HepG2 (cell line): ENCODE measurements around the gene ADI1. TPM values are rescaled to one million over a fixed set of nuclear protein-coding genes. Genes with fewer than 3 reads are reported as not detected.

Experiments
- ATAC-seq: fragments of 200-7000 bp; cut with Tn5 transposase; 3 replicates; pipeline ENCODE4 v1.9.1; 2020; ENCODE audit warnings: mild to moderate bottlenecking, moderate library complexity
- BruUV-seq: library from RNA; stranded (reverse); fragments of 400-500 nt; replicated peaks from 2 replicates; lab custom pipeline; 2021; lab: Mats Ljungman, UMichigan
- CTCF ChIA-PET: fragments of 300-600 bp; formaldehyde crosslinking; extraction: SDS; loops from one replicate; lab custom pipeline; 2021; ENCODE audit warnings: low total read pairs, inconsistent platforms, low intra/inter-chr PET ratio; lab: Yijun Ruan, JAX
- POLR2A ChIA-PET: fragments of 350-600 bp; sonication (Branson Sonifier 250); formaldehyde crosslinking; loops from one replicate; lab custom pipeline; 2020; ENCODE audit warnings: antibody characterized with exemption, inconsistent platforms; lab: Yijun Ruan, JAX
- DNase-seq: peaks from one replicate; pipeline ENCODE4 v3.0.0-alpha.2; 2015; ENCODE audit warnings: low spot score
- FAIRE-seq: peaks from 3 replicates; lab custom pipeline; 2011; peaks lifted over from hg19 to GRCh38; lab: Jason Lieb, UNC
- H2AFZ ChIP-seq: one replicate; pipeline ENCODE4 v1.6.1; 2011; ENCODE audit warnings: low read length, inconsistent platforms
- H3K27ac ChIP-seq: fragments of 300-600 bp; 3 replicates; pipeline ENCODE4 v1.8.0; 2011; ENCODE audit warnings: mixed run types, mild to moderate bottlenecking, mixed read lengths, low read length, inconsistent platforms; ENCODE audit not compliant: insufficient read depth; ENCODE audit errors: extremely low read length
- H3K27me3 ChIP-seq, 2 experiments: fragments of 200-600 bp in 1 of 2; 2 replicates in 1 of 2; 3 replicates in 1 of 2; pipeline versions ENCODE4 v1.6.0 to v1.8.0; 2011; ENCODE audit warnings: low read length in 2 of 2, mild to moderate bottlenecking in 2 of 2, moderate library complexity in 2 of 2, inconsistent platforms in 1 of 2; ENCODE audit not compliant: insufficient read depth in 2 of 2, control insufficient read depth in 1 of 2
- H3K36me3 ChIP-seq, 2 experiments: fragments of 200-600 bp in 1 of 2; replicated peaks in 1 of 2; 2 replicates in 1 of 2; 3 replicates in 1 of 2; pipeline versions ENCODE4 v1.5.1 to v1.8.0; 2011; ENCODE audit warnings: low read length in 2 of 2, inconsistent platforms in 1 of 2; ENCODE audit not compliant: insufficient read depth in 2 of 2, control insufficient read depth in 1 of 2
- H3K4me1 ChIP-seq: 2 replicates; pipeline ENCODE4 v1.5.1; 2012; ENCODE audit warnings: low read length, inconsistent platforms; ENCODE audit not compliant: insufficient read depth
- H3K4me2 ChIP-seq: 2 replicates; pipeline ENCODE4 v1.6.0; 2011; ENCODE audit warnings: low read depth, low read length, inconsistent platforms
- H3K4me3 ChIP-seq, 3 experiments: fragments of 200-600 bp in 1 of 3; sonication (generic), shearing (Covaris generic) in 1 of 3; replicated peaks in 1 of 3; 2 replicates each; pipeline ENCODE4 v1.5.1; 2011 to 2016; ENCODE audit warnings: low read length in 3 of 3, inconsistent platforms in 2 of 3, low read depth in 2 of 3, mild to moderate bottlenecking in 2 of 3, control low read depth in 1 of 3, mixed read lengths in 1 of 3; ENCODE audit not compliant: insufficient read depth in 1 of 3
- H3K79me2 ChIP-seq: one replicate; pipeline ENCODE4 v1.6.1; 2011; ENCODE audit warnings: low read length, inconsistent platforms; ENCODE audit not compliant: insufficient read depth
- H3K9ac ChIP-seq: 2 replicates; pipeline ENCODE4 v1.6.0; 2011; ENCODE audit warnings: mild to moderate bottlenecking, low read depth, low read length, inconsistent platforms; ENCODE audit not compliant: insufficient read depth
- H3K9me3 ChIP-seq: 2 replicates; pipeline ENCODE4 v1.5.1; 2012; ENCODE audit warnings: mild to moderate bottlenecking, low read length
- H4K20me1 ChIP-seq: 2 replicates; pipeline ENCODE4 v1.6.0; 2011; ENCODE audit warnings: inconsistent platforms, mild to moderate bottlenecking, low read length, moderate library complexity; ENCODE audit not compliant: insufficient read depth
- ATF7-NPFF ChIP-seq: sonication (generic); formaldehyde crosslinking; IDR thresholded peaks from 2 replicates; pipeline ENCODE4 v1.8.1; 2023; ENCODE audit warnings: mild to moderate bottlenecking, low read depth, missing genetic modification reagents, moderate library complexity
- KDM1A ChIP-seq: IDR thresholded peaks from 2 replicates; pipeline ENCODE4 v1.6.1; 2016; ENCODE audit warnings: missing compliant biosample characterization
- MAZ ChIP-seq, 2 experiments: sonication (generic) in 1 of 2; formaldehyde crosslinking in 1 of 2; IDR thresholded peaks; 2 replicates each; pipeline versions ENCODE4 v1.5.0 to v1.6.1; 2012 to 2020; ENCODE audit warnings: low read depth in 2 of 2, mild to moderate bottlenecking in 2 of 2, borderline replicate concordance in 1 of 2, improper control_type of control experiment in 1 of 2, low read length in 1 of 2, missing genetic modification reagents in 1 of 2, moderate library complexity in 1 of 2
- PRMT3 ChIP-seq: sonication (generic); formaldehyde crosslinking; IDR thresholded peaks from 2 replicates; pipeline ENCODE4 v1.8.1; 2022; ENCODE audit warnings: low read depth, mild to moderate bottlenecking, moderate library complexity, missing genetic modification reagents, borderline replicate concordance
- RFX3 ChIP-seq: IDR thresholded peaks from 2 replicates; pipeline ENCODE4 v1.6.1; 2016; ENCODE audit warnings: missing biosample characterization, missing genetic modification reagents
- RXRB ChIP-seq: IDR thresholded peaks from 2 replicates; pipeline ENCODE4 v1.6.1; 2016; ENCODE audit warnings: borderline replicate concordance, missing genetic modification reagents, missing compliant biosample characterization
- SAFB2 ChIP-seq: sonication (generic); formaldehyde crosslinking; IDR thresholded peaks from 2 replicates; pipeline ENCODE4 v1.5.1; 2020; ENCODE audit warnings: missing genetic modification reagents, low read depth, mild to moderate bottlenecking, borderline replicate concordance
- SNAPC2 ChIP-seq: sonication (generic); formaldehyde crosslinking; IDR thresholded peaks from 2 replicates; pipeline ENCODE4 v1.8.1; 2022; ENCODE audit warnings: mild to moderate bottlenecking, missing genetic modification reagents
- ZEB1 ChIP-seq: IDR thresholded peaks from 2 replicates; pipeline ENCODE4 v1.6.1; 2012; ENCODE audit warnings: mild to moderate bottlenecking, low read depth, inconsistent platforms; ENCODE audit not compliant: insufficient replicate concordance
- ZNF607 ChIP-seq: sonication (generic); formaldehyde crosslinking; IDR thresholded peaks from 2 replicates; pipeline ENCODE4 v1.5.1; 2020; ENCODE audit warnings: missing genetic modification reagents, mild to moderate bottlenecking, borderline replicate concordance
- ZXDC ChIP-seq: sonication (generic); formaldehyde crosslinking; IDR thresholded peaks from 2 replicates; pipeline ENCODE4 v1.5.0; 2020; ENCODE audit warnings: mild to moderate bottlenecking, missing genetic modification reagents
- WGBS: methylation state at CpG from one replicate; pipeline ENCODE4 v1.1.6; 2017; ENCODE audit warnings: low lambda C conversion rate; 5-methylcytosine and 5-hydroxymethylcytosine counted together
- in situ Hi-C: cut with HindIII; loops from 2 replicates; pipeline ENCODE4 v1.10.0; 2017; ENCODE audit warnings: low pct_unique_long_range_greater_than_20kb; ENCODE audit not compliant: extremely low pct_ligation_motif_present
- intact Hi-C: fragments of 100-400 bp; cut with micrococcal nuclease; formaldehyde crosslinking; loops from one replicate; pipeline ENCODE4 v1.10.0; 2022; ENCODE audit not compliant: unreplicated experiment
- polyA plus RNA-seq, 8 experiments: library from polyadenylated mRNA; depleted of rRNA in 3 of 8; stranded (reverse) in 7 of 8; unstranded in 1 of 8; fragments of >200 nt; fragmentation: Illumina TruSeq in 4 of 8; extraction: Trizol in 4 of 8; gene quantifications; 2 replicates each; pipeline versions ENCODE4 v1.2.1 to v1.2.3, GENCODE V29; 2011 to 2016; ENCODE audit warnings: low read depth in 4 of 8, missing spikeins in 1 of 8, mixed read lengths in 1 of 8; ENCODE audit not compliant: insufficient read depth in 1 of 8
- total RNA-seq, 5 experiments: library from RNA; depleted of rRNA; stranded (reverse); fragments of >200 nt; fragmentation: Illumina TruSeq; extraction: Trizol; gene quantifications; 2 replicates each; pipeline ENCODE4 v1.2.3, GENCODE V29; 2016; ENCODE audit warnings: low read depth in 1 of 5
- TF ChIP-seq, protein P1 (sequence below): sonication (generic); formaldehyde crosslinking; IDR thresholded peaks from 2 replicates; pipeline ENCODE4 v1.4.0; 2020; ENCODE audit warnings: missing genetic modification reagents
- TF ChIP-seq, protein P2 (sequence below), 2 experiments: sonication (generic) in 1 of 2; formaldehyde crosslinking in 1 of 2; IDR thresholded peaks; 2 replicates each; pipeline versions ENCODE4 v1.5.1 to v1.6.1; 2011 to 2020; ENCODE audit warnings: borderline replicate concordance in 1 of 2, low read depth in 1 of 2, low read length in 1 of 2, mild to moderate bottlenecking in 1 of 2, missing genetic modification reagents in 1 of 2, moderate library complexity in 1 of 2
- TF ChIP-seq, protein P3 (sequence below): sonication (generic); formaldehyde crosslinking; IDR thresholded peaks from 2 replicates; pipeline ENCODE4 v1.5.0; 2020; ENCODE audit warnings: mild to moderate bottlenecking, missing genetic modification reagents

The ADI1 gene
- total and polyA plus RNA-seq, 2 of the 13 experiments (the other 11 are each of a cell fraction or from before 2014, with no cell fraction given): 28.7 to 123 TPM

- intact Hi-C loops: loop anchor here (1.0 to 5.0 kb wide), 2 partner anchors 13 to 146 kb away; partner anchors contain the start of genes EIPR1 and TRAPPC12
- POLR2A ChIA-PET: interaction anchor here (0.7 to 3.3 kb wide), 8 partner anchors 13 to 146 kb away, joined by 3 to 50 read pairs (median 4); partner anchors contain the start of genes EIPR1 and RNASEH1
- 1% methylated on average over 4 of the region's 4 CpGs for WGBS
- H3K9ac ChIP-seq: peak overlapping the region; percentile 42
- peaks cover 59% of the 10 kb centered on the region for H3K4me1 ChIP-seq
- H3K9me3 ChIP-seq: no peaks in the 10 kb centered on the region
- peaks cover 0 to 2% of the 10 kb centered on the region in 2 experiments; a peak in 1 of 5 replicates for H3K36me3 ChIP-seq
- CTCF ChIA-PET: no interaction called here
- H3K27me3 ChIP-seq: no peaks in the 10 kb centered on the region
- ATAC-seq (peak; percentile 2), DNase-seq (peak; percentile 65), FAIRE-seq (peak; percentile 67)
- H3K4me3 ChIP-seq: peak overlapping the region; percentile 26 to 53 (median 44); a peak in 5 of 6 replicates
- no TSS peak for BruUV-seq
- H3K4me2 ChIP-seq: peak overlapping the region; percentile 80
- H3K27ac ChIP-seq: peak overlapping the region; percentile 30
- H3K79me2 ChIP-seq: peaks cover 9% of the 10 kb centered on the region
- H4K20me1 ChIP-seq: no peaks in the 10 kb centered on the region
- H2AFZ ChIP-seq: no peak overlapping the region
- in situ Hi-C loops: no loop called here
- TF ChIP-seq ZXDC (CRISPR knock-in tag) (no peak), RFX3 (CRISPR knock-in tag) (no peak), KDM1A (CRISPR knock-in tag) (0 out of 2 replicates have a peak, but pooled peaks have one; percentile 14), SNAPC2 (CRISPR knock-in tag) (no peak), SAFB2 (CRISPR knock-in tag) (no peak), ZEB1 (no peak), RXRB (CRISPR knock-in tag) (peak; percentile 54; the same call in 1 of the 2 replicates), ZNF607 (no peak), ATF7-NPFF (no peak), MAZ (IDR thresholded peaks at IDR 0.05; ENCODE audit: borderline replicate concordance, low read depth, low read length) (no peak), MAZ (CRISPR knock-in tag; IDR thresholded peaks at IDR 0.05; ENCODE audit: low read depth) (no peak), PRMT3 (CRISPR knock-in tag) (no peak)
- TF ChIP-seq, protein P1, sequence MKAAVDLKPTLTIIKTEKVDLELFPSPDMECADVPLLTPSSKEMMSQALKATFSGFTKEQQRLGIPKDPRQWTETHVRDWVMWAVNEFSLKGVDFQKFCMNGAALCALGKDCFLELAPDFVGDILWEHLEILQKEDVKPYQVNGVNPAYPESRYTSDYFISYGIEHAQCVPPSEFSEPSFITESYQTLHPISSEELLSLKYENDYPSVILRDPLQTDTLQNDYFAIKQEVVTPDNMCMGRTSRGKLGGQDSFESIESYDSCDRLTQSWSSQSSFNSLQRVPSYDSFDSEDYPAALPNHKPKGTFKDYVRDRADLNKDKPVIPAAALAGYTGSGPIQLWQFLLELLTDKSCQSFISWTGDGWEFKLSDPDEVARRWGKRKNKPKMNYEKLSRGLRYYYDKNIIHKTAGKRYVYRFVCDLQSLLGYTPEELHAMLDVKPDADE: no peak
- TF ChIP-seq, protein P2, sequence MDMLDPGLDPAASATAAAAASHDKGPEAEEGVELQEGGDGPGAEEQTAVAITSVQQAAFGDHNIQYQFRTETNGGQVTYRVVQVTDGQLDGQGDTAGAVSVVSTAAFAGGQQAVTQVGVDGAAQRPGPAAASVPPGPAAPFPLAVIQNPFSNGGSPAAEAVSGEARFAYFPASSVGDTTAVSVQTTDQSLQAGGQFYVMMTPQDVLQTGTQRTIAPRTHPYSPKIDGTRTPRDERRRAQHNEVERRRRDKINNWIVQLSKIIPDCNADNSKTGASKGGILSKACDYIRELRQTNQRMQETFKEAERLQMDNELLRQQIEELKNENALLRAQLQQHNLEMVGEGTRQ (IDR thresholded peaks at IDR 0.05; ENCODE audit: low read depth, low read length): no peak
- TF ChIP-seq, protein P2 (CRISPR knock-in tag; IDR thresholded peaks at IDR 0.05; ENCODE audit: borderline replicate concordance): no peak
- TF ChIP-seq, protein P3, sequence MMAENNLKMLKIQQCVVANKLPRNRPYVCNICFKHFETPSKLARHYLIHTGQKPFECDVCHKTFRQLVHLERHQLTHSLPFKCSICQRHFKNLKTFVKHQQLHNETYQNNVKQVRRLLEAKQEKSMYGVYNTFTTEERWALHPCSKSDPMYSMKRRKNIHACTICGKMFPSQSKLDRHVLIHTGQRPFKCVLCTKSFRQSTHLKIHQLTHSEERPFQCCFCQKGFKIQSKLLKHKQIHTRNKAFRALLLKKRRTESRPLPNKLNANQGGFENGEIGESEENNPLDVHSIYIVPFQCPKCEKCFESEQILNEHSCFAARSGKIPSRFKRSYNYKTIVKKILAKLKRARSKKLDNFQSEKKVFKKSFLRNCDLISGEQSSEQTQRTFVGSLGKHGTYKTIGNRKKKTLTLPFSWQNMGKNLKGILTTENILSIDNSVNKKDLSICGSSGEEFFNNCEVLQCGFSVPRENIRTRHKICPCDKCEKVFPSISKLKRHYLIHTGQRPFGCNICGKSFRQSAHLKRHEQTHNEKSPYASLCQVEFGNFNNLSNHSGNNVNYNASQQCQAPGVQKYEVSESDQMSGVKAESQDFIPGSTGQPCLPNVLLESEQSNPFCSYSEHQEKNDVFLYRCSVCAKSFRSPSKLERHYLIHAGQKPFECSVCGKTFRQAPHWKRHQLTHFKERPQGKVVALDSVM (CRISPR knock-in tag): no peak
Observed at GRCh38 chr2:3523551-3524041, 4.3 kb upstream of the ADI1 start.
